BJ (cell line): Measurements from ENCODE around the gene TANC1. TPM values are rescaled to one million over a fixed set of nuclear protein-coding genes. Genes with fewer than 3 reads are reported as not detected.

Source experiments
- CTCF ChIA-PET: fragments of 350-600 bp; formaldehyde crosslinking; extraction: SDS; loops from one replicate; lab custom pipeline; 2021; ENCODE audit warnings: antibody characterized with exemption, inconsistent platforms; lab: Yijun Ruan, JAX
- POLR2A ChIA-PET: fragments of 300-600 bp; sonication (Branson Sonifier 250); formaldehyde crosslinking; extraction: SDS; loops from one replicate; lab custom pipeline; 2021; ENCODE audit warnings: antibody characterized with exemption; lab: Charles Lee
- DNase-seq: peaks from one replicate; pipeline ENCODE4 v3.0.0-alpha.2; 2011; ENCODE audit warnings: low read depth
- H3K27me3 ChIP-seq: 2 replicates; pipeline ENCODE4 v1.6.0; 2011; ENCODE audit warnings: low read length; ENCODE audit not compliant: control insufficient read depth, insufficient read depth
- H3K36me3 ChIP-seq: 2 replicates; pipeline ENCODE4 v1.5.1; 2011; ENCODE audit warnings: low read length; ENCODE audit not compliant: control insufficient read depth, insufficient read depth
- H3K4me3 ChIP-seq: 2 replicates; pipeline ENCODE4 v1.5.1; 2011; ENCODE audit warnings: low read depth, mild to moderate bottlenecking, control low read depth, low read length
- polyA plus RNA-seq: library from polyadenylated mRNA; depleted of rRNA; stranded (reverse); fragments of >200 nt; gene quantifications from 2 replicates; pipeline ENCODE4 v1.2.3, GENCODE V29; 2011
- TF ChIP-seq, protein P1 (sequence below): IDR thresholded peaks from 2 replicates; pipeline ENCODE4 v1.5.1; 2011; ENCODE audit warnings: low read depth, mild to moderate bottlenecking, control low read depth, inconsistent platforms, low read length, moderate library complexity; ENCODE audit not compliant: insufficient read depth

Gene TANC1
- polyA plus RNA-seq, 1 experiment = 22.0 TPM

GRCh38 chr2:159156834-159157233, 188.4 kb downstream of the TANC1 start:
- TF ChIP-seq, protein P1, sequence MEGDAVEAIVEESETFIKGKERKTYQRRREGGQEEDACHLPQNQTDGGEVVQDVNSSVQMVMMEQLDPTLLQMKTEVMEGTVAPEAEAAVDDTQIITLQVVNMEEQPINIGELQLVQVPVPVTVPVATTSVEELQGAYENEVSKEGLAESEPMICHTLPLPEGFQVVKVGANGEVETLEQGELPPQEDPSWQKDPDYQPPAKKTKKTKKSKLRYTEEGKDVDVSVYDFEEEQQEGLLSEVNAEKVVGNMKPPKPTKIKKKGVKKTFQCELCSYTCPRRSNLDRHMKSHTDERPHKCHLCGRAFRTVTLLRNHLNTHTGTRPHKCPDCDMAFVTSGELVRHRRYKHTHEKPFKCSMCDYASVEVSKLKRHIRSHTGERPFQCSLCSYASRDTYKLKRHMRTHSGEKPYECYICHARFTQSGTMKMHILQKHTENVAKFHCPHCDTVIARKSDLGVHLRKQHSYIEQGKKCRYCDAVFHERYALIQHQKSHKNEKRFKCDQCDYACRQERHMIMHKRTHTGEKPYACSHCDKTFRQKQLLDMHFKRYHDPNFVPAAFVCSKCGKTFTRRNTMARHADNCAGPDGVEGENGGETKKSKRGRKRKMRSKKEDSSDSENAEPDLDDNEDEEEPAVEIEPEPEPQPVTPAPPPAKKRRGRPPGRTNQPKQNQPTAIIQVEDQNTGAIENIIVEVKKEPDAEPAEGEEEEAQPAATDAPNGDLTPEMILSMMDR = no peak
- Histone ChIP-seq H3K4me3 (no peak overlapping the region), H3K36me3 (peaks cover 4% of the 10 kb centered on the region; the same call in 1 of the 2 replicates), H3K27me3 (no peaks in the 10 kb centered on the region)
- ChIA-PET CTCF (no interaction called here), POLR2A (no interaction called here)
- no peak for DNase-seq

- CTCF ChIA-PET = no interaction called here
- TF ChIP-seq, protein P1 = no peak
These were observed 189.1 kb downstream of the TANC1 start for GRCh38 chr2:159157361-159158209.

GRCh38 chr2:159160412-159160811, 192.0 kb downstream of the TANC1 start:
- Histone ChIP-seq H3K36me3 (peaks cover 3% of the 10 kb centered on the region), H3K27me3 (no peaks in the 10 kb centered on the region), H3K4me3 (no peak overlapping the region)
- TF ChIP-seq, protein P1 = no peak
- POLR2A ChIA-PET = no interaction called here
- DNase-seq = no peak
- CTCF ChIA-PET = no interaction called here

More at GRCh38 chr2:159157361-159158209, 189.1 kb downstream of the TANC1 start:
- no peaks in the 10 kb centered on the region for H3K27me3 ChIP-seq
- POLR2A ChIA-PET = no interaction called here
- no peak for DNase-seq
- H3K4me3 ChIP-seq = no peak overlapping the region
- H3K36me3 ChIP-seq = peaks cover 4% of the 10 kb centered on the region; the same call in 1 of the 2 replicates

- TF ChIP-seq, protein P1 = no peak
- Histone ChIP-seq H3K4me3 (no peak overlapping the region), H3K36me3 (peaks cover 3% of the 10 kb centered on the region), H3K27me3 (no peaks in the 10 kb centered on the region)
- DNase-seq = no peak
- ChIA-PET CTCF (no interaction called here), POLR2A (no interaction called here)
These were observed 192.5 kb downstream of the TANC1 start for GRCh38 chr2:159160954-159161353.

DNA sequence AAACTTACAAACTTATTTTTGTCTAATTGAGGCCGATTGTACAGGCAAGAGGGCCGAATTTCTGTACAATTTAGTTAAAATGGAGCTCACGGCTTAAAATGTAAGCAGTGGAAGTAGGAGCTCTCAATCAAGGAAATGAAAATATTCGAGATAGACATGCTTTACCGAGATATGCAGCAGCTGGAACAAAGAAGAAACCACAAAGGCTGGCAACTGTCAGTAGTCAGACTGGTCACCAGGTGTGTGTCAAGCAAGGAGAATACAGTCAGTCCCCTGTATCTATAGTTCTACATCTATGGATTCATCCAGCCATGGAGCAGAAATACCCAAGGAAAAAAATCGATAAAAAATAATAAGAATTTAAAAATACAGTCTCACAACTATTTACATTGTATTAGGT, 195.5 kb downstream of the TANC1 start:
- DNase-seq = no peak
- Histone ChIP-seq H3K36me3 (peaks cover 3% of the 10 kb centered on the region), H3K4me3 (no peak overlapping the region), H3K27me3 (no peaks in the 10 kb centered on the region)
- CTCF ChIA-PET = interaction anchor here (1.3 kb wide), 2 partner anchors 10 to 12 kb away, joined by 5 read pairs; no protein-coding TSS in a partner anchor
- POLR2A ChIA-PET = no interaction called here
- TF ChIP-seq, protein P1 = no peak
